Measurements from ENCODE around the gene PDLIM3. TPM values are rescaled to one million over a fixed set of nuclear protein-coding genes. Genes with fewer than 3 reads are reported as not detected.
"Not testable (repeated sequence)": the region's sequence is repeated elsewhere in the genome, so short reads cannot be mapped to it uniquely, and the experiment has no call there.

Gene PDLIM3
- total RNA-seq, 1 donor: 15.1 TPM

DNA sequence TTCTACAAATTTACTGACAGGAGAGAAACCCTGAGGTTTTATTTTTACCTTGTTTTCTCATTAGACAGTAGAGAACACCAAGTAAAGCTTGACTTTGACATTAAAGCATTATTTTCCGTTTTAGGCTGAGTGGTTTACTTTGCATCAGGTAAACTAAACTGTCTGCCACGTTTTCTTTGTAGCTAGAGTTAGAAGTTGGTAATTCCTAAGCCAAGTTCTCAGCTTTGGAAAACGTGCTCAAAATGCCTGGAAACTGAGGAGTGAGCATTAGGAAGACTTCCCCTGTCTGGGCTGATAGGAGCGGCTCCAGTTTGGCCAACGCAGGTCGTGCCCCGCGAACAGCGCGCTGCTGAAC, 819 bp downstream of the PDLIM3 start:
- H3K4me3 ChIP-seq (ENCODE audit: low read depth, low read length): peak overlapping the region; percentile 77
- TF ChIP-seq, protein P1, sequence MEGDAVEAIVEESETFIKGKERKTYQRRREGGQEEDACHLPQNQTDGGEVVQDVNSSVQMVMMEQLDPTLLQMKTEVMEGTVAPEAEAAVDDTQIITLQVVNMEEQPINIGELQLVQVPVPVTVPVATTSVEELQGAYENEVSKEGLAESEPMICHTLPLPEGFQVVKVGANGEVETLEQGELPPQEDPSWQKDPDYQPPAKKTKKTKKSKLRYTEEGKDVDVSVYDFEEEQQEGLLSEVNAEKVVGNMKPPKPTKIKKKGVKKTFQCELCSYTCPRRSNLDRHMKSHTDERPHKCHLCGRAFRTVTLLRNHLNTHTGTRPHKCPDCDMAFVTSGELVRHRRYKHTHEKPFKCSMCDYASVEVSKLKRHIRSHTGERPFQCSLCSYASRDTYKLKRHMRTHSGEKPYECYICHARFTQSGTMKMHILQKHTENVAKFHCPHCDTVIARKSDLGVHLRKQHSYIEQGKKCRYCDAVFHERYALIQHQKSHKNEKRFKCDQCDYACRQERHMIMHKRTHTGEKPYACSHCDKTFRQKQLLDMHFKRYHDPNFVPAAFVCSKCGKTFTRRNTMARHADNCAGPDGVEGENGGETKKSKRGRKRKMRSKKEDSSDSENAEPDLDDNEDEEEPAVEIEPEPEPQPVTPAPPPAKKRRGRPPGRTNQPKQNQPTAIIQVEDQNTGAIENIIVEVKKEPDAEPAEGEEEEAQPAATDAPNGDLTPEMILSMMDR (IDR thresholded peaks at IDR 0.05; ENCODE audit: insufficient read depth, low read depth, low read length): no peak
- DNase-seq (ENCODE audit: low read depth): peak; percentile 36

DNA sequence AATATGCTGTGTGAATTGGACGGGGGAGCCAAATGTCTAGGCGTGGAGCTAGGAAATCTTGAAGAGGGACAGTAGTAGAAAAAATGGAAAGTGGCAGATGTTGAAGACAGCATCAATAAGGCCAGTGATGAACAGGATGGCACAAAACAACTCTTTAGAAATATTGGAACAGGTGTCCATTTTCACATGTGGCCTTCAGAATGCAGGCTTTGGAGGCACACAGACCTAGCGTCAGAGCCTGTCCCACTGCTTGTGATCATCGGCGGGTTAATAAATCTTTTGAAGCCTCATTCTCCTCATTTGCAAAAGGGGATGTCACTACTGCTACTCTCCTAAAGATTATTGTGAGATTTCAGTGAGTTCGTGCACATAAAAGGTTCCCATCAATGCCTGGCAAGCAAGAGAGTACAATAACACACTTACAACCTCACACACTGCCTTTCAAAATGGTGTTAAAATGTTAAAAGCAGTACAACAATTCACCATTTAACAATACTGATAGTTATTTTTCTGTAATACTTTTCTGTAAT, 2.4 kb downstream of the PDLIM3 start:
- no peak for DNase-seq (ENCODE audit: low read depth)
- TF ChIP-seq, protein P1 (IDR thresholded peaks at IDR 0.05; ENCODE audit: insufficient read depth, low read depth, low read length): no peak
- no peak overlapping the region for H3K4me3 ChIP-seq (ENCODE audit: low read depth, low read length)

DNA sequence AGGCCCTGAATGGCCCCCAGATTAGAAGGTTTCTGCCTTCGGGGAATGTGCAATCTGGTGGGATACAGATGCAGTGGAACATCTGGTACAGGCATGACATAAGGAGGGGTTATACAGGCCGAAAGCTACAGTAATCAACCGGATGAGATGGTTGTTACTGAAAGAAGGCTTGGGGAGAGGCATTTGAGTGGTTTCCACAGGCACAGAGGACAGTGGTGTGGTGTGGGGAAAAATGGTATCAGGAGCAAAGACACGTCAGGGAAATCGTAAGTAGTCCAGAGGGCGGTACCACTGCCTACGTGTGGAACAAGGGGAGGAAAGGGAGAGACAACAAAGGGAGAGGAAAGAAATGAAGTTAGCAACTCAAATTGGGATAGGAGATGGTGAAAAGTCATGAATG, 3.0 kb downstream of the PDLIM3 start:
- TF ChIP-seq, protein P1 (IDR thresholded peaks at IDR 0.05; ENCODE audit: insufficient read depth, low read depth, low read length): no peak
- peak; percentile 33 for DNase-seq (ENCODE audit: low read depth)
- H3K4me3 ChIP-seq (ENCODE audit: low read depth, low read length): no peak overlapping the region

DNA sequence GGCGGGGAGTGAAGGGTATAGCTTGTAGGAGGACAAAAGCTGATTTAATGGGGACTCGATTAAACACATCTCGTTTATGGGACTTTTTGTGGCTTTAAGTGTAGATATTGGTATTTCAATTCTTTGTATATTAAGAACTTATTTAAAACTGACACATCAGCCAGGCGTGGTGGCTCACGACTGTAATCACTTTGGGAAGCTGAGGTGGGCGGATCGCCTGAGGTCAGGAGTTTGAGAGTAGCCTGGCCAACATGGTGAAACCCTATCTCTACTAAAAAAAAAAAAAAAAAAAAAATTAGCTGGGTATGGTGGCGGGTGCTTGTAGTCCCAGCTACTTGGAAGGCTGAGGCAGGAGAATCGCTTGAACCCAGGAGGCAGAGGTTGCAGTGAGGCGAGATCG, 3.7 kb downstream of the PDLIM3 start:
- not testable (repeated sequence) for DNase-seq (ENCODE audit: low read depth); H3K4me3 ChIP-seq (ENCODE audit: low read depth, low read length)

DNA sequence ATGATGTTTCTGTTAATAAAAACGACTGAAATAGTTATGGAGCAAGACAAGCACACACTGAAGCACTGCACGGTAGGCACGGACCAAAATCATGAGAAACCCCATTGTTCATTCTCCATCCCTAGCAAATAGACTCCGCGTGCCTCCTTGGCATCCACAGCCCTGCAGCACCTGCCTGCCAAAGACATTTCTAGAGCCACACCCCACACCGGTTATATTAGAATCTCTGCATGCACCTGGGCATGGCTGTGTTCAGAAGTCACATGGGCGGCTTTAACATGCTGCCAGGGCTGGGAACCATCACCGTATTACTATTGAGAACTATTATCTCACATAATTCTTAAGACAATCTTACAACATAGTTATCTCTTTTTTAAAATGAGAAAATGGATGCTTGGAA, 5.9 kb downstream of the PDLIM3 start:
- H3K4me3 ChIP-seq (ENCODE audit: low read depth, low read length): no peak overlapping the region
- no peak for DNase-seq (ENCODE audit: low read depth)
- TF ChIP-seq, protein P1 (IDR thresholded peaks at IDR 0.05; ENCODE audit: insufficient read depth, low read depth, low read length): no peak

DNA sequence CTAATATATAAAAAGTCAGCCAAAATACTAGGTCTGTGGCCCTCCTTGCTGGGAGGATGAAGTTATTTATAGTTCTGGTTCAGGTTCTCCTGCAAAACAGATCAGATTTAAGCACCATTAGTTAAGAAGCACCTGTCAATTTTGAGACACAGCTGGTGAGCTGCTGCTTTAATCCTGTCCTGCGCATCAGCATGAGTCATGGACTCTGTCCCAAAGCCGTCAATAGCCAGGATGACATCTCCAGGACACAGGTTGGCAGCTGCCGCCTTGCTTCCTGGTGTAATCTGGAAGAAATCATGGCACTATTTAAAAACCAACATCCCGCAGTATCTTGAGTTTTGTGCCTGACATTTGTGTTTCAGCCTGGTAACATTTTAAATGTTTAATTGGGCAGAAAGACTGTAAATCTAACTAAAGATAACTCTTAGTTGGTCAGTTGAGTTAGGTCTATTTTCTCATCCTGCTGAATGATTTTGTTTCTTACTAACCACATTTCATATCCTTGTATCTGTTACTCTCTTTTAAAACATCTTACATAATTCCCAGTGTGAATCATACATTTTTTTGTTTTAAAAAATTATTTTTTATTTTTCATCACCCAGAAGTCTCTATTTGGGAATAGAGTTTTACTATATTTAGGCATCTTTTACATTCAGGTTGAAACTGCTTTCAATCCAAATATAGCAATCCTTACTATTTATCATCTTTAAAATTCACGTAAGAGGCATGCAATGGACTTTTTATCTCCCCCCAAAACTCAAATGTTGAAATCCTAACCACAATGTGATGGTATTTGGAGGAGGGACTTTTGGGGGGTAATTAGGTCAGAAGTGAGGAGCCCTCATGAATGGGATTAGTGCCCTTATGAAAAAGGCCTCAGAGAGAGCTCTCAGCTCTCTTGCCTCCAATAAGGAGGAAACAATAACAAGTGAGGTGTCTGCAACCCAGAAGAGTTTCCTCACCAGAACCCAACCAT, 10.1 kb downstream of the PDLIM3 start:
- TF ChIP-seq, protein P1 (IDR thresholded peaks at IDR 0.05; ENCODE audit: insufficient read depth, low read depth, low read length): no peak
- peak; percentile 20 for DNase-seq (ENCODE audit: low read depth)
- no peak overlapping the region for H3K4me3 ChIP-seq (ENCODE audit: low read depth, low read length)

DNA sequence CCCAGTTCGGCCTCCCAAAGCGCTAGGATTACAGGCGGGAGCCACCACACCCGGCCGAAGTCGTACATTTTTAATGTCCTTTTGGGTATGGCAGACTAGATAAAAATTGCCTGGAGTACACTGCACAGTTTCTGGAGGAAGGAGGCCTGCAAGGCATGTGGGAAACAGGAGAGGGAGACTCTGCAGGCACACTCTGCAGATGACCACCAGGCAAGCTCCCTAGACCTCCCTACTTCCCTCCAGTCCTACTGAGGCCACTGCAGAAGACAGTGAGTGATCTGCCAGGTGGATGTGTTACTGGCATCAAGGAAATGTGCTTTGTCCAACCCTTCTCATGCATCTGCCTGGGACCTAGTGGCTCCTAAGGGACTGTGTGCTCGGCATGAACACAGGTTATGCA, 11.4 kb downstream of the PDLIM3 start:
- H3K4me3 ChIP-seq (ENCODE audit: low read depth, low read length): no peak overlapping the region
- DNase-seq (ENCODE audit: low read depth): no peak
- TF ChIP-seq, protein P1 (IDR thresholded peaks at IDR 0.05; ENCODE audit: insufficient read depth, low read depth, low read length): no peak

Data from fibroblast of villous mesenchyme (primary cell).